Measurements from ENCODE around the gene SAMD8. TPM values are rescaled to one million over a fixed set of nuclear protein-coding genes. Genes with fewer than 3 reads are reported as not detected.

The SAMD8 gene
- total and polyA plus RNA-seq, 2 donors (not counting 3 experiments of a cell fraction or from before 2014, with no cell fraction given): 19.6 to 22.8 TPM

DNA sequence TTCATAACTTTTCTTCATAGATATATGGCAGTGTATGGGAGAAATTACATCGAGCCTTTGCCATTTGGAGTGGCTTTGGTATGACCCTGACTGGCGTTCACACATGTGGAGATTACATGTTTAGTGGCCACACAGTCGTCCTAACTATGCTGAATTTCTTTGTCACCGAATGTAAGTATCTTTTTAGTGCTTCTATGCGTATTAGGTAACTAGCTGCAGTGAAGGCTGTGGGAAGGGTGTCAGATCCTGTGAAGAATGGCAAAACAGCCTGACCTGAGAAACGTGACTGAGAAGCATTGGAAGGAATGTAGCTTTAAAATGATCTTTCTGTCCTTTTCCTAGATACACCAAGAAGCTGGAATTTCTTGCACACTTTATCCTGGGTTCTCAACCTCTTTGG, 64.6 kb downstream of the SAMD8 start:
- ChIA-PET POLR2A (no interaction called here), CTCF (interaction anchor here (1.3 kb wide), 2 partner anchors 11 to 54 kb away, joined by 3 to 4 read pairs; no protein-coding TSS in a partner anchor)
- no peak overlapping the region for H3K9ac ChIP-seq (replicated peaks; ENCODE audit: extremely low read depth, insufficient read depth, low read length)
- H3K9me1 ChIP-seq (replicated peaks; ENCODE audit: control insufficient read depth, extremely low read depth, insufficient read depth, low read length): no peaks in the 10 kb centered on the region
- H3K4me2 ChIP-seq (ENCODE audit: insufficient read depth, low read length): no peak overlapping the region
- BruUV-seq (replicated peaks): no TSS peak
- H2AFZ ChIP-seq (ENCODE audit: low read depth, low read length): no peak overlapping the region
- H3K4me1 ChIP-seq (ENCODE audit: control insufficient read depth, extremely low read depth, insufficient read depth, low read length): peaks cover 13% of the 10 kb centered on the region
- H3K4me3 ChIP-seq (replicated peaks in 1 of 3; ENCODE audit: insufficient read depth in 1 of 3, low read depth in 1 of 3, low read length in 3 of 3): no peak overlapping the region
- no peaks in the 10 kb centered on the region for H3K9me3 ChIP-seq (replicated peaks; ENCODE audit: control insufficient read depth, insufficient read depth, low read length)
- DNase-seq (ENCODE audit: low read depth, low spot score): no peak
- no peaks in the 10 kb centered on the region for H4K20me1 ChIP-seq (replicated peaks; ENCODE audit: control insufficient read depth, extremely low read depth, insufficient read depth, low read length)
- dilution Hi-C loops (cut with MboI; ENCODE audit: extremely low pct_ligation_motif_present, low sequenced_read_pairs): no loop called here
- H3K36me3 ChIP-seq (ENCODE audit: control insufficient read depth in 2 of 2, extremely low read depth in 1 of 2, insufficient read depth in 2 of 2, low read length in 2 of 2): peaks cover 0 to 2% of the 10 kb centered on the region in 2 experiments
- no peaks in the 10 kb centered on the region for H3K79me2 ChIP-seq (ENCODE audit: control insufficient read depth, insufficient read depth, low read length)
- TF ChIP-seq POLR2AphosphoS5 (IDR thresholded peaks at IDR 0.05; ENCODE audit: insufficient read depth, low read depth, low read length) (no peak), JUN (IDR thresholded peaks at IDR 0.05; ENCODE audit: borderline replicate concordance, insufficient read depth, insufficient read length, low read depth) (no peak), MYC (IDR thresholded peaks at IDR 0.05; ENCODE audit: low read depth, low read length) (no peak)
- H3K27me3 ChIP-seq (ENCODE audit: control insufficient read depth in 2 of 2, insufficient read depth in 2 of 2, low read length in 2 of 2): no peaks in the 10 kb centered on the region
- no peak for FAIRE-seq
- intact Hi-C loops (cut with micrococcal nuclease): no loop called here
- no peak overlapping the region for H3K27ac ChIP-seq (ENCODE audit: insufficient read depth, low read depth, low read length)

DNA sequence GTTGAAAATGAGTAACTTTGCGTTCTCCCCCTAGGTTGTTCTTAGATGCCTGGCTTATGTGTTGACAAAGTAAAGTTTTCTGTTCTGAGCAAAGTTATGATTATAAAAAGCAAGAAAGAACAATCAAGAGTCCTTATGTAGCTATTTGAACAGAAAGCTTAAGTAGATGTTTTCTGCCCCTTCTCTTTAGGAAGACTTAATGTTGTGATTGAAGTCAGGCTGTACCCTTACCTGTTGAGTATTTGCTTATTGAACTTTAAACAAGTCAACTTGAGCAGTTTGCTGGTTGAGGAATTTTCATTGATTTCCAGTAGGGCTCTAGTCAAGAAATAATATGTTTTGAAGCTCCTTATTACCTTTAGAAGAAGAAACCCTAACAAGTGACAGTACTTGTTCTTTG, 65.3 kb downstream of the SAMD8 start:
- H3K27me3 ChIP-seq (ENCODE audit: control insufficient read depth in 2 of 2, insufficient read depth in 2 of 2, low read length in 2 of 2): no peaks in the 10 kb centered on the region
- no peaks in the 10 kb centered on the region for H4K20me1 ChIP-seq (replicated peaks; ENCODE audit: control insufficient read depth, extremely low read depth, insufficient read depth, low read length)
- no peak overlapping the region for H3K4me3 ChIP-seq (replicated peaks in 1 of 3; ENCODE audit: insufficient read depth in 1 of 3, low read depth in 1 of 3, low read length in 3 of 3)
- peaks cover 0 to 2% of the 10 kb centered on the region in 2 experiments for H3K36me3 ChIP-seq (ENCODE audit: control insufficient read depth in 2 of 2, extremely low read depth in 1 of 2, insufficient read depth in 2 of 2, low read length in 2 of 2)
- POLR2A ChIA-PET: no interaction called here
- FAIRE-seq (no peak), DNase-seq (ENCODE audit: low read depth, low spot score) (no peak)
- CTCF ChIA-PET: interaction anchor here (1.3 to 3.3 kb wide), 2 partner anchors 11 to 54 kb away, joined by 4 to 23 read pairs; no protein-coding TSS in a partner anchor
- intact Hi-C loops (cut with micrococcal nuclease): no loop called here
- no TSS peak for BruUV-seq (replicated peaks)
- no peaks in the 10 kb centered on the region for H3K9me3 ChIP-seq (replicated peaks; ENCODE audit: control insufficient read depth, insufficient read depth, low read length)
- no peaks in the 10 kb centered on the region for H3K79me2 ChIP-seq (ENCODE audit: control insufficient read depth, insufficient read depth, low read length)
- TF ChIP-seq, protein P1, sequence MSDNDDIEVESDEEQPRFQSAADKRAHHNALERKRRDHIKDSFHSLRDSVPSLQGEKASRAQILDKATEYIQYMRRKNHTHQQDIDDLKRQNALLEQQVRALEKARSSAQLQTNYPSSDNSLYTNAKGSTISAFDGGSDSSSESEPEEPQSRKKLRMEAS (IDR thresholded peaks at IDR 0.05; ENCODE audit: insufficient read depth, insufficient read length): no peak
- TF ChIP-seq POLR2A (IDR thresholded peaks at IDR 0.05; ENCODE audit: low read depth, low read length) (no peak), MYC (IDR thresholded peaks at IDR 0.05; ENCODE audit: low read depth, low read length) (no peak), FOS (IDR thresholded peaks at IDR 0.05; ENCODE audit: borderline replicate concordance, insufficient read depth, low read length) (no peak), JUN (IDR thresholded peaks at IDR 0.05; ENCODE audit: borderline replicate concordance, insufficient read depth, insufficient read length, low read depth) (no peak), GATA2 (IDR thresholded peaks at IDR 0.05; ENCODE audit: insufficient read depth, insufficient read length, low read depth, low read length) (no peak), EZH2 (IDR thresholded peaks at IDR 0.05; ENCODE audit: borderline replicate concordance, low read depth, low read length, severe bottlenecking) (no peak), POLR2AphosphoS5 (IDR thresholded peaks at IDR 0.05; ENCODE audit: insufficient read depth, low read depth, low read length) (no peak)
- TF ChIP-seq, protein P2, sequence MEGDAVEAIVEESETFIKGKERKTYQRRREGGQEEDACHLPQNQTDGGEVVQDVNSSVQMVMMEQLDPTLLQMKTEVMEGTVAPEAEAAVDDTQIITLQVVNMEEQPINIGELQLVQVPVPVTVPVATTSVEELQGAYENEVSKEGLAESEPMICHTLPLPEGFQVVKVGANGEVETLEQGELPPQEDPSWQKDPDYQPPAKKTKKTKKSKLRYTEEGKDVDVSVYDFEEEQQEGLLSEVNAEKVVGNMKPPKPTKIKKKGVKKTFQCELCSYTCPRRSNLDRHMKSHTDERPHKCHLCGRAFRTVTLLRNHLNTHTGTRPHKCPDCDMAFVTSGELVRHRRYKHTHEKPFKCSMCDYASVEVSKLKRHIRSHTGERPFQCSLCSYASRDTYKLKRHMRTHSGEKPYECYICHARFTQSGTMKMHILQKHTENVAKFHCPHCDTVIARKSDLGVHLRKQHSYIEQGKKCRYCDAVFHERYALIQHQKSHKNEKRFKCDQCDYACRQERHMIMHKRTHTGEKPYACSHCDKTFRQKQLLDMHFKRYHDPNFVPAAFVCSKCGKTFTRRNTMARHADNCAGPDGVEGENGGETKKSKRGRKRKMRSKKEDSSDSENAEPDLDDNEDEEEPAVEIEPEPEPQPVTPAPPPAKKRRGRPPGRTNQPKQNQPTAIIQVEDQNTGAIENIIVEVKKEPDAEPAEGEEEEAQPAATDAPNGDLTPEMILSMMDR (IDR thresholded peaks at IDR 0.05; ENCODE audit: extremely low read depth in 1 of 2, insufficient read depth in 1 of 2, low read depth in 1 of 2, low read length in 2 of 2): no peak
- H2AFZ ChIP-seq (ENCODE audit: low read depth, low read length): no peak overlapping the region
- no peaks in the 10 kb centered on the region for H3K9me1 ChIP-seq (replicated peaks; ENCODE audit: control insufficient read depth, extremely low read depth, insufficient read depth, low read length)
- no peak overlapping the region for H3K4me2 ChIP-seq (ENCODE audit: insufficient read depth, low read length)
- H3K4me1 ChIP-seq (ENCODE audit: control insufficient read depth, extremely low read depth, insufficient read depth, low read length): peaks cover 15% of the 10 kb centered on the region
- H3K27ac ChIP-seq (ENCODE audit: insufficient read depth, low read depth, low read length): no peak overlapping the region
- dilution Hi-C loops (cut with MboI; ENCODE audit: extremely low pct_ligation_motif_present, low sequenced_read_pairs): no loop called here
- no peak overlapping the region for H3K9ac ChIP-seq (replicated peaks; ENCODE audit: extremely low read depth, insufficient read depth, low read length)
